Measurements from ENCODE around the gene ST6GALNAC4. TPM values are rescaled to one million over a fixed set of nuclear protein-coding genes. Genes with fewer than 3 reads are reported as not detected.

The ST6GALNAC4 gene
- total and polyA plus RNA-seq, 2 donors (not counting 1 experiment from before 2014, with no cell fraction given) = 80.5 to 199 TPM

DNA sequence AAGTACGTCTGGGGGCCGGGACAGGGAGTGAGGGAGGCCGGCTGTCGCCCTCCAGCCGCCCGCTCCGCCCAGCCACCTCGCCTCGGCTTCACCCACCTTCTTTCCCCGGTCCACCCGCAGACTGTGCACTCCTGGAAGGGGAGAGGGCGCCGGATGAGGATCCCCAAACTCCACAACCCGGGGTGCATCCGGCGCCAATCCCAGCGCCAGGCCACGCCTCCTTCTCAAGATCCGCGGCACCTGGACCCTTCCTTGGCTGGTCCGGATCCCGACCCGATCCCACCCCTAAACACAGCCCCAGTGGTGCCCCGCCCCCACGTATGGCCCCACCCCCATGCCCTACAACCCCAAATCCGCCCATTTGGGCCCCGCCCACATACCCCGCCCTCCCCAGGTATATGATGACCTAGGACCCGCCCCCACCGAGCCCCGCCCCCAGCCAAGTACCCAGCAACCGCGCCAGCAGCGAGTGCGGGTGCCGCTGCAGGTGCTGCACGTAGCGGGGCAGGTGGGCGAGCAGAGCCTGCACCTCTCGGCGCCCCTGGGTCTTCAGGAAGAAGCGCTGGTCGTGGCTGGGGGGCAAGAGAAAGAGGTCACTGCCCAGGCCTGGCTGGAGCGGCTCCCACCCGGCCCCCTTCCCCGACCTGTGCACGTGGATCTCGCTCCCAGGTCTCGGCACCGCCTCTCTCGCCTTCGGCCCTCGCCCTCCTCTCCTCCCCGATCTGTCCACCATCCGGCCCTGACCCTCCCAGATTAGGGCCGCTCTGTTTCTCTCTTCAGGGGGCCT is 10.6 kb upstream of the ST6GALNAC4 start:
- WGBS (ENCODE audit: insufficient coverage) = 4% methylated on average over 45 of the region's 56 CpGs
- Histone ChIP-seq H3K27me3 (replicated peaks in 1 of 4; ENCODE audit: control extremely low read depth in 1 of 4, control insufficient read depth in 3 of 4, insufficient read depth in 4 of 4, low read length in 3 of 4) (peaks cover 0 to 41% (median 13%) of the 10 kb centered on the region in 4 experiments), H3K4me2 (replicated peaks; ENCODE audit: low read depth, low read length, poor library complexity, severe bottlenecking) (peak overlapping the region; percentile 93), H3K9ac (ENCODE audit: low read length) (peak overlapping the region; percentile 63), H4K20me1 (ENCODE audit: control insufficient read depth, insufficient read depth, low read length, poor library complexity, severe bottlenecking) (peaks cover 5% of the 10 kb centered on the region), H3K4me1 (ENCODE audit: control insufficient read depth in 2 of 2, insufficient read depth in 2 of 2, low read length in 2 of 2) (peaks cover 33 to 40% of the 10 kb centered on the region in 2 donors), H3K27ac (ENCODE audit: low read length in 2 of 2) (no peak overlapping the region), H3K4me3 (ENCODE audit: control extremely low read depth in 1 of 5, extremely low read depth in 1 of 5, insufficient read depth in 1 of 5, low read depth in 2 of 5, low read length in 4 of 5) (peak overlapping the region in 4 of 5 experiments; percentile 44 to 59 (median 53)), H3K79me2 (ENCODE audit: control insufficient read depth, insufficient read depth, low read length) (no peaks in the 10 kb centered on the region), H2AFZ (ENCODE audit: insufficient read depth, low read depth, low read length, poor library complexity, severe bottlenecking) (peak overlapping the region; percentile 76), H3K9me3 (ENCODE audit: control extremely low read depth in 1 of 3, control insufficient read depth in 2 of 3, insufficient read depth in 1 of 3, low read length in 2 of 3) (peaks cover 0 to 3% (median 0%) of the 10 kb centered on the region in 3 donors), H3K36me3 (replicated peaks in 1 of 2; ENCODE audit: control extremely low read depth in 1 of 2, control insufficient read depth in 1 of 2, extremely low read depth in 1 of 2, insufficient read depth in 2 of 2, low read length in 1 of 2) (no peaks in the 10 kb centered on the region)
- Mint-ChIP-seq H3K4me1 (peaks cover 35% of the 10 kb centered on the region), H3K9me3 (ENCODE audit: insufficient read depth) (no peaks in the 10 kb centered on the region), H3K27ac (no peak overlapping the region), H3K4me3 (peak overlapping the region; percentile 72), H3K27me3 (peaks cover 17% of the 10 kb centered on the region)
- ChIA-PET POLR2A (interaction anchor here (0.7 kb wide), 1 partner anchor 9 kb away, joined by 5 read pairs; no protein-coding TSS in a partner anchor), CTCF (no interaction called here)
- peak; percentile 76 for DNase-seq
- TF ChIP-seq EZH2 (IDR thresholded peaks at IDR 0.05; ENCODE audit: borderline replicate concordance, insufficient read depth, low read depth, low read length, poor library complexity, severe bottlenecking) (no peak), CTCF (IDR thresholded peaks at IDR 0.05) (no peak)
- ATAC-seq (ENCODE audit: low read depth) = peak; percentile 39
- intact Hi-C loops (cut with micrococcal nuclease) = loop anchor here (1.0 kb wide), 1 partner anchor 10 kb away; the partner anchor contains the start of gene DPM2

DNA sequence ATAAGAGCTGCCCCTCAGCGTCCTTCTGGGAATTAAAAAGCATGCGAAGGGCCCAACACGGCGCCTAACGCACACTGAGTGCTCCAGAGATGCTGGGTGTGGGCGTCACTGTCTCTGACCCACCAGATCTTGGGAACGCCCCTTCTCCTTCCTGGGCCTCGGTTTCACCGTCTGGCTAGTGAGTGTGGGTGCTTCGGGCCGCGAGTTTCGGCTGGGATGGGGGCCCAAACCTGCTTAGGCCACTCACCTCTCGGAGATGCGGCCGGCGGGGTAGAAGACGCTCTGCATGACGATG is 10.0 kb upstream of the ST6GALNAC4 start:
- no peak for TF ChIP-seq EZH2 (IDR thresholded peaks at IDR 0.05; ENCODE audit: borderline replicate concordance, insufficient read depth, low read depth, low read length, poor library complexity, severe bottlenecking)
- TF ChIP-seq CTCF (IDR thresholded peaks at IDR 0.05) = no peak
- Histone ChIP-seq H4K20me1 (ENCODE audit: control insufficient read depth, insufficient read depth, low read length, poor library complexity, severe bottlenecking) (peaks cover 5% of the 10 kb centered on the region), H3K79me2 (ENCODE audit: control insufficient read depth, insufficient read depth, low read length) (peaks cover 4% of the 10 kb centered on the region), H3K9me3 (ENCODE audit: control extremely low read depth in 1 of 3, control insufficient read depth in 2 of 3, insufficient read depth in 1 of 3, low read length in 2 of 3) (peaks cover 0 to 3% (median 0%) of the 10 kb centered on the region in 3 donors), H3K27me3 (replicated peaks in 1 of 4; ENCODE audit: control extremely low read depth in 1 of 4, control insufficient read depth in 3 of 4, insufficient read depth in 4 of 4, low read length in 3 of 4) (peaks cover 0 to 43% (median 13%) of the 10 kb centered on the region in 4 experiments), H3K36me3 (replicated peaks in 1 of 2; ENCODE audit: control extremely low read depth in 1 of 2, control insufficient read depth in 1 of 2, extremely low read depth in 1 of 2, insufficient read depth in 2 of 2, low read length in 1 of 2) (no peaks in the 10 kb centered on the region), H3K27ac (ENCODE audit: low read length in 2 of 2) (no peak overlapping the region), H3K4me3 (ENCODE audit: control extremely low read depth in 1 of 5, extremely low read depth in 1 of 5, insufficient read depth in 1 of 5, low read depth in 2 of 5, low read length in 4 of 5) (peak overlapping the region in 4 of 5 experiments; percentile 44 to 59 (median 53)), H3K4me2 (replicated peaks; ENCODE audit: low read depth, low read length, poor library complexity, severe bottlenecking) (peak overlapping the region; percentile 93), H3K4me1 (ENCODE audit: control insufficient read depth in 2 of 2, insufficient read depth in 2 of 2, low read length in 2 of 2) (peaks cover 35 to 43% of the 10 kb centered on the region in 2 donors), H3K9ac (ENCODE audit: low read length) (peak overlapping the region; percentile 63), H2AFZ (ENCODE audit: insufficient read depth, low read depth, low read length, poor library complexity, severe bottlenecking) (peak overlapping the region; percentile 76)
- CTCF ChIA-PET = interaction anchor here (1.3 kb wide), 1 partner anchor 156 kb away, joined by 3 read pairs; no protein-coding TSS in a partner anchor
- POLR2A ChIA-PET = no interaction called here
- ATAC-seq (ENCODE audit: low read depth) (peak; percentile 1), DNase-seq (no peak)
- Mint-ChIP-seq H3K27me3 (peaks cover 17% of the 10 kb centered on the region), H3K27ac (no peak overlapping the region), H3K4me1 (peaks cover 37% of the 10 kb centered on the region), H3K4me3 (peak overlapping the region; percentile 72), H3K9me3 (ENCODE audit: insufficient read depth) (no peaks in the 10 kb centered on the region)
- 7% methylated on average over 18 of the region's 19 CpGs for WGBS (ENCODE audit: insufficient coverage)
- intact Hi-C loops (cut with micrococcal nuclease) = loop anchor here (1.0 kb wide), 1 partner anchor 10 kb away; the partner anchor contains the start of gene DPM2

Data from B cell (primary cell).